ENCODE results near the gene SENP8. TPM values are rescaled to one million over a fixed set of nuclear protein-coding genes. Genes with fewer than 3 reads are reported as not detected.

Gene SENP8
- total RNA-seq, 2 experiments from 2014 or later: 2.5 TPM

DNA sequence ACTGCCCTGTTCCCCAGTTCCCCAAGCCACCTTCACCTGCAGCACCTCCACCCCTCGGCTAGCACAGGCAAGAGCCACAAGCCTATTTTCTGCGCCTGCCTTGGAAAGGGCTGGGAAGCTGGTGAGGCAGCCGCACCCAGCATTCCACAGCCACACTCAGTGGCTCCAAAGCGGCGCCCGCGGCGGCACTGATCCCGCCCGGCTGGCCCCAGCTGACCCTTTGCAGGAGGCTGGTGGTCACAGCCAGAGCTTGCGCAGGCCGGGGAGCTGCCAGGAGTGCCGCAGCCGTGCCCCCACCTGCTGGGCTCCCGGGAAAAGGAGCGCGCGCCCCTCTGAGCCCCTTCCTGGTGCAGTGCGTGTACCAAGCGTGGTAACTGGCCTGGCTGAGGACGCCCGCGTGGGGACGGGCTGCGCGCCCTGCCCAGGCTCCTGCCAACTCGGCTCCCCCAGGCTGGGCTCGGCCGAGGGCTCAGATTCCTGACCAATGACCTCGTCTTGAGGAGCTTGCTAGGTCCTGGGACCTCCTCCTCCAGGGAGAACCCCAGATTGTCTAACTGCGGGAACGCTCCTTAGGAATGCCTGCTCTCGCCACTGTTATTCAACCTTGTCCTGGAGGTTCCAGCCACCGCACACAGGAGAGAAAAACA lies 66.1 kb downstream of the SENP8 start:
- Mint-ChIP-seq H3K9me3 (no peaks in the 10 kb centered on the region), H3K36me3 (no peaks in the 10 kb centered on the region), H3K4me3 (no peak overlapping the region), H3K4me1 (ENCODE audit: low read depth) (peaks cover 2% of the 10 kb centered on the region), H3K27me3 (peaks cover 27% of the 10 kb centered on the region), H3K27ac (no peak overlapping the region)
- intact Hi-C loops (cut with micrococcal nuclease): no loop called here
- no peak for DNase-seq
- ChIA-PET POLR2A (no interaction called here), CTCF (no interaction called here)

DNA sequence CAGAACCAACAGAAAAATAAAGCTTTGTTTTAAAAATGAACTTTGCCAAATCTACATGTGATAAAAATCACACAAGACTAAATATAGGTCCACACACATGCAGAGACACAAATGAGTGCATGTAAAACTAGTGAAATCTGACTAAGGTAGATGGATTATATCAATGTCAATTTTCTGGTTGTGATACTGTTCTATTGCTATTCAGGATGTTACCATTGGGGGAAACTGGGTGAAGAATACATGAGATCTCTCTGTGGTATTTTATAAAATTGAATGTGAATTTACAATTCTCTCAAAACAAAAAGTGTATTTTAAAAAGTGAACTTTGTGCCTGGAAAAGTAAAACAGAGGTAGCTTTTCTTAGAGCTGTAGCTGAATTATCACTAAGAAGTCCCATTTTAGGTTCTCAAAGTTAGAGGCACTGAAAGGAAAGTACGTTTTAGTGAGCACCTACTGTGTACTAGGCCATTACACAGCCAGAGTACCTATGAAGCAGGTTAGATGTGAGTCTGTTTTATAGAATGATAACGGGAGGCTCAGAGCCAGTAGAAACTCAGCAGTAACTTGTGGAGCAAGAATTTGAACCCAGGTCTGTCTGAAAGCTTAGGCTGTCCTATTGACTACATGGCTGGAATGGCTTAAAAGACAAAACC lies 71.2 kb downstream of the SENP8 start:
- POLR2A ChIA-PET: no interaction called here
- CTCF ChIA-PET: no interaction called here

DNA sequence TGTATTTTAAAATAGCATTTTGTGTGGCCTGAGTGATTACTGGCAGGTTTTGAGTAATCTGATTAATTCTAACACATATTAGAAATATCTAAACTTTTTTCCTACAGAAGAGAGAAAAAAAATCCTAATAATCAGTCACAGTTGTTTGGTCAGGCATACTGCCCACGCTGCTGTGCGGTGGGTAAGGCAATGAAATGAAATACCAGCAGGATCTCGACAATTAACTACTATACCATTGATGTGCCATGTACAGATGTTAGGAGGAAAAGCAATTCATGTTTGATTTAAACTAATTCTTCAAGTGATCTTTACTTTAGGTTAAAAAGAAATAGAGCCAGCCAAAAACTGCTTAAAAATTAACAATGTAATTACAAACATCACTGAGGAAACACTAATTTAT lies 74.2 kb downstream of the SENP8 start:
- Mint-ChIP-seq H3K36me3 (no peaks in the 10 kb centered on the region), H3K27me3 (peaks cover 6% of the 10 kb centered on the region), H3K9me3 (no peaks in the 10 kb centered on the region), H3K27ac (no peak overlapping the region), H3K4me1 (ENCODE audit: low read depth) (no peaks in the 10 kb centered on the region), H3K4me3 (no peak overlapping the region)
- ChIA-PET CTCF (no interaction called here), POLR2A (no interaction called here)
- DNase-seq: no peak
- intact Hi-C loops (cut with micrococcal nuclease): no loop called here

More for the DNA sequence above, 71.2 kb downstream of the SENP8 start:
- H3K9me3 Mint-ChIP-seq: no peaks in the 10 kb centered on the region
- peaks cover 8% of the 10 kb centered on the region for H3K27me3 Mint-ChIP-seq
- DNase-seq: no peak
- peaks cover 2% of the 10 kb centered on the region for H3K4me1 Mint-ChIP-seq (ENCODE audit: low read depth)
- intact Hi-C loops (cut with micrococcal nuclease): no loop called here
- H3K27ac Mint-ChIP-seq: no peak overlapping the region
- H3K36me3 Mint-ChIP-seq: no peaks in the 10 kb centered on the region
- no peak overlapping the region for H3K4me3 Mint-ChIP-seq

Other genes with a start within 250 kb of the SENP8 start
- gene MYO9A, start 253 bp upstream of the SENP8 start, total RNA-seq: 10 to 100 TPM; 18.3 to 20.2 TPM
- gene GRAMD2A, start 79.4 kb downstream of the SENP8 start, total RNA-seq: not detected
- gene PKM, start 112.8 kb downstream of the SENP8 start, total RNA-seq: 1,000 to 10,000 TPM; 2,032 to 2,053 TPM
- 10 to 100 TPM; 42.8 to 44.5 TPM for gene PARP6, start 154.2 kb downstream of the SENP8 start, total RNA-seq
- under 1 TPM; 0.19 TPM for gene CELF6, start 201.8 kb downstream of the SENP8 start, total RNA-seq